Measurements from ENCODE around the gene DNASE1L1. TPM values are rescaled to one million over a fixed set of nuclear protein-coding genes. Genes with fewer than 3 reads are reported as not detected.

DNASE1L1 gene
- total RNA-seq, 1 donor from 2014 or later, result 9.3 TPM

DNA sequence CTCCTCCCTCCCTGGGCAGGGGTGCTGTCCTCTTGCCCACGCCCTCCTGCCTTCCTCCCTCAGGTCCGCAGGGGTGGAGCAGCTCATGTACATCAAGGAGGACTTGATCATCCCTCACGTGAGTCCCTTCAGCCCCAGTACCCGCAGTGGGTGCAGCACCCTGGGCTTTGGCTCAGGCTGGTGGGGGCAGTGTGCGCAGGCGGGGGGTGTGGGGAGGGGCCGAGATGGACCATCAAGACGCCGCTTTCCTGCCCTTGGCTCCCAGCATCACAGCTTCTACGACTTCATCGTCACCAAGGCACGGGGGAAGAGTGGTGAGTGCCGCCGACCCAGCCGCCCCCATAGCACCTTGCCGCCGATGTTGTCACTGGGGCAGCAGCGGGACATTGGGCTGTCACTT is 40.6 kb upstream of the DNASE1L1 start:
- H3K27me3 Mint-ChIP-seq (ENCODE audit: low read depth), result no peaks in the 10 kb centered on the region
- TF ChIP-seq, protein P1, sequence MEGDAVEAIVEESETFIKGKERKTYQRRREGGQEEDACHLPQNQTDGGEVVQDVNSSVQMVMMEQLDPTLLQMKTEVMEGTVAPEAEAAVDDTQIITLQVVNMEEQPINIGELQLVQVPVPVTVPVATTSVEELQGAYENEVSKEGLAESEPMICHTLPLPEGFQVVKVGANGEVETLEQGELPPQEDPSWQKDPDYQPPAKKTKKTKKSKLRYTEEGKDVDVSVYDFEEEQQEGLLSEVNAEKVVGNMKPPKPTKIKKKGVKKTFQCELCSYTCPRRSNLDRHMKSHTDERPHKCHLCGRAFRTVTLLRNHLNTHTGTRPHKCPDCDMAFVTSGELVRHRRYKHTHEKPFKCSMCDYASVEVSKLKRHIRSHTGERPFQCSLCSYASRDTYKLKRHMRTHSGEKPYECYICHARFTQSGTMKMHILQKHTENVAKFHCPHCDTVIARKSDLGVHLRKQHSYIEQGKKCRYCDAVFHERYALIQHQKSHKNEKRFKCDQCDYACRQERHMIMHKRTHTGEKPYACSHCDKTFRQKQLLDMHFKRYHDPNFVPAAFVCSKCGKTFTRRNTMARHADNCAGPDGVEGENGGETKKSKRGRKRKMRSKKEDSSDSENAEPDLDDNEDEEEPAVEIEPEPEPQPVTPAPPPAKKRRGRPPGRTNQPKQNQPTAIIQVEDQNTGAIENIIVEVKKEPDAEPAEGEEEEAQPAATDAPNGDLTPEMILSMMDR (conservative IDR thresholded peaks at IDR 0.05), result no peak
- no peaks in the 10 kb centered on the region for H3K9me3 Mint-ChIP-seq
- no peak overlapping the region for H3K4me3 Mint-ChIP-seq
- no peak for DNase-seq (ENCODE audit: low read depth, low spot score)
- H3K36me3 Mint-ChIP-seq (ENCODE audit: low read depth), result peaks cover 4% of the 10 kb centered on the region
- no peak overlapping the region for H3K27ac Mint-ChIP-seq (ENCODE audit: unreplicated experiment)
- no peaks in the 10 kb centered on the region for H3K4me1 Mint-ChIP-seq

DNA sequence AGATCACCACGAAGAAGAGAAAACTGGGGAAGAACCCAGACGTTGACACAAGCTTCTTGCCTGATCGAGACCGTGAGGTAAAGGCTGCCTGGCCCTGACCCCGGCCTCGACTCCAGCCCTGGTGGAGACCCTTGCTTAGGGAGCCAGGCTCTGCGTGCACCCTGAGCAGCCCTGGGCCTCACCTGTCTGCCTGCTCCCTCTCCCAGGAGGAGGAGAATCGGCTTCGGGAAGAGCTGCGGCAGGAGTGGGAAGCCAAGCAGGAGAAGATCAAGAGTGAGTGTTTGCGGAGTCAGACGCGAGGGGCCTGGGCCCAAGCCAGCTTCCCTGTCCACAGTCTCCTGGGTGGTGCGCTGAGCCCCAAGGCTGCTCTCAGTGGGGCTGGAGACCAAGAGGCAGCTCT is 39.4 kb upstream of the DNASE1L1 start:
- TF ChIP-seq, protein P1 (conservative IDR thresholded peaks at IDR 0.05), result no peak
- Mint-ChIP-seq H3K4me1 (peaks cover 1% of the 10 kb centered on the region), H3K4me3 (no peak overlapping the region), H3K27me3 (ENCODE audit: low read depth) (no peaks in the 10 kb centered on the region), H3K36me3 (ENCODE audit: low read depth) (no peaks in the 10 kb centered on the region), H3K9me3 (no peaks in the 10 kb centered on the region), H3K27ac (ENCODE audit: unreplicated experiment) (no peak overlapping the region)
- no peak for DNase-seq (ENCODE audit: low read depth, low spot score)

DNA sequence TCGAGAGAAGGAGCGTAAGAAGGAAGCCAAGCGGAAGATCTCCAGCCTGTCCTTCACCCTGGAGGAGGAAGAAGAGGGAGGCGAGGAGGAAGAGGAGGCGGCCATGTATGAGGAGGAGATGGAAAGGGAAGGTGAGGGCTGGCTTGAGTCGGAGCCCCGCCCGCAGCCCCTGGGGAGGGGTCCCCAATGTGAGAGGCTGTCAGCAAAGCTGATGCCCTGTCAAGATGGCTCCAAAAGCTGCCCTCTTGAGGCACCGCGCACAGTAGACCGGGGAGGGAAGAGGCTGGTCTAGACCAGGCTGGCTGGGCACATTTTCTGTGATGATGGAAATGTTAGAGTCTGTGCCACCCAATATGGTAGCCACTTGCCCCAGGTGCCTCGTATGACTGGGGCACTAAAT is 37.4 kb upstream of the DNASE1L1 start:
- Mint-ChIP-seq H3K27ac (ENCODE audit: unreplicated experiment) (no peak overlapping the region), H3K4me3 (peak overlapping the region; percentile 27), H3K4me1 (peaks cover 6% of the 10 kb centered on the region), H3K27me3 (ENCODE audit: low read depth) (no peaks in the 10 kb centered on the region), H3K9me3 (no peaks in the 10 kb centered on the region), H3K36me3 (ENCODE audit: low read depth) (no peaks in the 10 kb centered on the region)
- DNase-seq (ENCODE audit: low read depth, low spot score), result no peak
- TF ChIP-seq, protein P1 (conservative IDR thresholded peaks at IDR 0.05), result no peak

DNA sequence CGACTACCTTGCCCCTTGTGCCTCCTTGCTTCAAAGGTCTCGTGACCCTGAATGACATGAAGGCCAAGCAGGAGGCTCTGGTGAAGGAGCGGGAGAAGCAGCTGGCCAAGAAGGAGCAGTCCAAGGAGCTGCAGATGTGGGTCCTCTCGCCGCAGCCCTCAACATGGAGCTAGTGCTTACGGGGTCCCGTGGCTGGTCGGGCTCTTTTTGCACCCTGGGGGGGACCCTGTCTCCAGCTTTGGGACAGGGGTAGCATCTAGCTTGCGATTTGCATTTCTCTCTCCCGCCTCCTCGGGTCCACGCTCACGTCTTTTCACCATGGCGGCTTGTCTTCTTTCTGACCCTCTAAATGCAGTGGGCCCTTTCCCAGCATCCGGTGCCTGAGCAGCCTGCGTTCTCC is 36.7 kb upstream of the DNASE1L1 start:
- H3K4me3 Mint-ChIP-seq, result peak overlapping the region; percentile 65

DNA sequence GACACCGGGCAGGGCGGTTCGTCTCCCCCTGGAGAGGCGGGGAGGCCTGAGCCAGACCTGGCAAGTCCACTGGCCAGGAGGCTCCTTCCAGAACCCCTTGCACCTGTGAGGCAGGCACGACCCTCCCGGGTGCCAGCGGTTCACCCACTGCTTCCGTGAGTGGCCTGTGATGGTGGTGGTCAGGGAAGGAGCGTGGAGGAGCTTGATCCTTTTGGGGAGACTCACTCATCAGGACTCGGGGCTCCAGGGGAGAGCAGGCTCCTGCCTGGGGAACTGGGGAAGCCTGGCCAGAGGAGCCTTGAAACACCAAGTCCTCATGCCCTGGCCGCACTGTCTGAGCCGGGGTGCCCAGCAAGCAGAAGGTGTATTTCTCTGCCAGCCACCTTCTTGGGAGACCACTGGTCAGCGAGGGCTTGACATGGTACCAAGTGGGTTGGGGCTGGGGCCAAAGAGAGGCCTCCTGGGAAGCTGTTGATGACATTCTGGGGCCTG is 35.7 kb upstream of the DNASE1L1 start:
- H3K27me3 Mint-ChIP-seq (ENCODE audit: low read depth), result no peaks in the 10 kb centered on the region
- no peak for DNase-seq (ENCODE audit: low read depth, low spot score)
- no peaks in the 10 kb centered on the region for H3K9me3 Mint-ChIP-seq
- H3K36me3 Mint-ChIP-seq (ENCODE audit: low read depth), result no peaks in the 10 kb centered on the region
- TF ChIP-seq, protein P1 (conservative IDR thresholded peaks at IDR 0.05), result no peak
- peak overlapping the region; percentile 27 for H3K4me3 Mint-ChIP-seq
- peaks cover 6% of the 10 kb centered on the region for H3K4me1 Mint-ChIP-seq
- H3K27ac Mint-ChIP-seq (ENCODE audit: unreplicated experiment), result no peak overlapping the region

More for the DNA sequence above, 36.7 kb upstream of the DNASE1L1 start:
- no peak for DNase-seq (ENCODE audit: low read depth, low spot score)
- H3K27me3 Mint-ChIP-seq (ENCODE audit: low read depth), result no peaks in the 10 kb centered on the region
- H3K4me1 Mint-ChIP-seq, result peaks cover 6% of the 10 kb centered on the region
- H3K36me3 Mint-ChIP-seq (ENCODE audit: low read depth), result no peaks in the 10 kb centered on the region
- no peak overlapping the region for H3K27ac Mint-ChIP-seq (ENCODE audit: unreplicated experiment)
- no peaks in the 10 kb centered on the region for H3K9me3 Mint-ChIP-seq
- TF ChIP-seq, protein P1 (conservative IDR thresholded peaks at IDR 0.05), result no peak

Measured in neural crest cell (in vitro differentiated cells).